Fibroblast of the aortic adventitia (primary cell): ENCODE data around the gene KCNJ10. TPM values are rescaled to one million over a fixed set of nuclear protein-coding genes. Genes with fewer than 3 reads are reported as not detected.

Experiments
- DNase-seq: peaks from one replicate; pipeline ENCODE4 v3.0.0-alpha.2; 2010; ENCODE audit warnings: low read depth
- H3K4me3 ChIP-seq: 2 replicates; pipeline ENCODE4 v1.5.1; 2011; ENCODE audit warnings: low read depth, mild to moderate bottlenecking, control low read depth, low read length, moderate library complexity
- CTCF ChIP-seq: IDR thresholded peaks from 2 replicates; pipeline ENCODE4 v1.5.1; 2011; ENCODE audit warnings: mild to moderate bottlenecking, low read length, control low read depth, inconsistent platforms; ENCODE audit not compliant: insufficient read depth
- total RNA-seq: library from RNA; depleted of rRNA; stranded (reverse); fragments of >200 nt; gene quantifications from 2 replicates; pipeline ENCODE4 v1.2.3, GENCODE V29; 2012; ENCODE audit warnings: low replicate concordance

KCNJ10 gene
- total RNA-seq, 1 donor, result not detected

- no peak for TF ChIP-seq CTCF
- H3K4me3 ChIP-seq, result no peak overlapping the region
- no peak for DNase-seq
Measured at GRCh38 chr1:160018347-160018746, 51.6 kb downstream of the KCNJ10 start.

- no peak for DNase-seq
- H3K4me3 ChIP-seq, result no peak overlapping the region
- no peak for TF ChIP-seq CTCF
Measured at GRCh38 chr1:160017592-160017991, 52.4 kb downstream of the KCNJ10 start.

- no peak overlapping the region for H3K4me3 ChIP-seq
- no peak for TF ChIP-seq CTCF
- no peak for DNase-seq
Measured at GRCh38 chr1:160011781-160012180, 58.2 kb downstream of the KCNJ10 start.

- no peak for TF ChIP-seq CTCF
Measured at GRCh38 chr1:160009801-160010200, 60.2 kb downstream of the KCNJ10 start.

GRCh38 chr1:160009081-160009480 is 60.9 kb downstream of the KCNJ10 start:
- H3K4me3 ChIP-seq, result no peak overlapping the region
- DNase-seq, result no peak
- TF ChIP-seq CTCF, result no peak

More at GRCh38 chr1:160009801-160010200, 60.2 kb downstream of the KCNJ10 start:
- DNase-seq, result no peak
- no peak overlapping the region for H3K4me3 ChIP-seq

GRCh38 chr1:160007577-160008200 is 62.3 kb downstream of the KCNJ10 start:
- peak; percentile 54 for DNase-seq
- peak; percentile 69 for TF ChIP-seq CTCF
- no peak overlapping the region for H3K4me3 ChIP-seq
